Measurements from ENCODE around the gene ARL8B.

DNA sequence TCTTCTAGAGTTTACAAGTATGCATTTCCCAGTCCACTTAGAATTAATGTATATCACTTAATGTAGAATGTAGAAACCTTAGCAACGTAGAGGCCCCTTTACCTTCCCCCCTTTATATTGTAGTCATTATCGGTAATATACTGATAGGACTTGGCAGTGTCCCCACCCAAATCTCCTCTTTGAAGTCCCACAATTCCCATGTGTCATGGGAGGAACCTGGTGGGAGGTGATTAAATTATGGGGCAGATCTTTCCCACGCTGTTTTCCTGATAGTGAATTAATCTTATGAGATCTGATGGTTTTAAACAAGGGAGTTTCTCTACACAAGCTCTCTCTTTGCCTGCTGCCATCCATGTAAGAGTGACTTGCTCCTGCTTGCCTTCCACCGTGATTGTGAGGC lies 31.0 kb downstream of the ARL8B start:
- no peak for TF ChIP-seq EP300 (IDR thresholded peaks at IDR 0.05)
- no peak for TF ChIP-seq CTCF (IDR thresholded peaks at IDR 0.05)
- no peak for TF ChIP-seq POLR2A (IDR thresholded peaks at IDR 0.05)
- TF ChIP-seq POLR2AphosphoS5 (IDR thresholded peaks at IDR 0.05), result no peak
